SK-N-MC (cell line): ENCODE results near the gene PLS1.
A peak's percentile ranks its signal among the peaks of the same experiment; 100 is the strongest.

Source experiments
- EZH2 ChIP-seq: fragments of 200-600 bp; sonication (generic); IDR thresholded peaks from one replicate; pipeline ENCODE4 v1.6.1; 2017; ENCODE audit warnings: antibody characterized with exemption
- POLR2AphosphoS5 ChIP-seq: IDR thresholded peaks from 2 replicates; pipeline ENCODE4 v1.6.1; 2012; ENCODE audit warnings: mild to moderate bottlenecking, low read depth, low read length, borderline replicate concordance

DNA sequence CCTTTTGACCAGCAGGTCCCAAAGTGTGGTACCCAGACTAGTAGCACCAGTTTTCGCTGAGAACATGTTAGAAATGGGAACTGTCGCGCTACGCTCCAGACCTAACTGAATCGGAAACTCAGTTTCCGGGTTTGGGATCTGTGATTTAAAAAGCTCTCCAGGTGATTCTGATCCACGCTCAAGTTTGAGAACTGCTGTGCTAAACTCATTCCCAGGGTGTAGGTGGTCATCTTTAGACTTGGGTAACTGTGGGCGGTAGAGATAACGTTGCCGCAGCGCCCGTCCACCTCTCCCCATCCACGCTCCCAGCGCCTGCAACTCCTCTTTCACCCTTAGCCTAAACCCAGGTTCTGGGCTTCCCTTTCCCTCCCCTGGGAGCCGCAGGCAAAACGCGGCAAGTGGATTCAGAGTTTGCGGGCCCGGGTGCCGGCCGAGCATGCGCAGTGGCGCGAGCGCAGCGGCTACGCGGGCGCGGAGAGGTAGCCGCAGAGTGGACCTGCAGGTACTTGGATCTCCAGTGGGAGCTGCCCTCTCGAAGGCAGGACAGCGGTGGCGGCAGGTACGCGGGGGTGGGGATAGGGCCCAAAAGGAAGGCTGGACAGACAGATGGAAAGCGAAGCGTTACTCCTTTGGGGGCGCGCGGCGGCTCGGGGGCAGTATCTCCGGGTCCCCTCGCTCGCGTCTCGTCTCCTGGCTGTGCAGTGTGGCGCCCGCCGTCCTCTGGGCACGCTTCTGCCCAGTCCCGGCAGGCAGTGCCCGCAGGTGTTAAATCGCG, at the start of gene PLS1:
- TF ChIP-seq POLR2AphosphoS5, result peak; percentile 93
- TF ChIP-seq EZH2, result no peak
